GM13976 (cell line): ENCODE measurements around the gene EPB41L3.

Experiments used
- DNase-seq: peaks from one replicate; pipeline ENCODE4 v3.0.0; 2012; ENCODE audit warnings: low spot score
- in situ Hi-C: fragments of 300-500 bp; cut with MboI; formaldehyde crosslinking; loops from one replicate; pipeline ENCODE4 v1.12.0; 2022; ENCODE audit warnings: low sequenced_read_pairs, mixed read lengths, inconsistent platforms; ENCODE audit not compliant: unreplicated experiment
- TF ChIP-seq, protein P1 (sequence below): IDR thresholded peaks from 2 replicates; pipeline ENCODE4 v1.5.1; 2012; ENCODE audit warnings: borderline replicate concordance, mild to moderate bottlenecking; ENCODE audit not compliant: insufficient read depth; ENCODE audit errors: extremely low read depth, missing control alignments, control extremely low read depth

EPB41L3 gene

DNA sequence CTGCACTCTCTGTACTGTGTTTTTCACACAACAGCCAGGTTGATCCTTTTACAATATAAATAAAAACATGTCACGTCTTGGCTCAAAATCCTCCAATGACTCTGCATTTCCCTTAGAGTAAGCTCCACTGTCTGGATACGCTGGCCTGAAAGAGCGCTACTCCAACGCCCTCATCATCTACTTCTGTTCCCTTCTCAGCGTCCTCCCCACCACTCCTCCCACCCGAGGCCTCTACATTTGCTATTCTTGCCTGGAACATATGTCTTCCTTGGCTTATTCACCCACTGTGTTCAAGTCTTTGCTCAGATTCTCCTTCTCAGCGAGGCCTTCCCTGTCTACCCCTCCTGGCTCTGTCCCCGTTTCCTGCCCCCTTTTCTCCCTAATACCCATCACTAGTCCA, 37.6 kb downstream of the EPB41L3 start:
- DNase-seq: no peak
- TF ChIP-seq, protein P1, sequence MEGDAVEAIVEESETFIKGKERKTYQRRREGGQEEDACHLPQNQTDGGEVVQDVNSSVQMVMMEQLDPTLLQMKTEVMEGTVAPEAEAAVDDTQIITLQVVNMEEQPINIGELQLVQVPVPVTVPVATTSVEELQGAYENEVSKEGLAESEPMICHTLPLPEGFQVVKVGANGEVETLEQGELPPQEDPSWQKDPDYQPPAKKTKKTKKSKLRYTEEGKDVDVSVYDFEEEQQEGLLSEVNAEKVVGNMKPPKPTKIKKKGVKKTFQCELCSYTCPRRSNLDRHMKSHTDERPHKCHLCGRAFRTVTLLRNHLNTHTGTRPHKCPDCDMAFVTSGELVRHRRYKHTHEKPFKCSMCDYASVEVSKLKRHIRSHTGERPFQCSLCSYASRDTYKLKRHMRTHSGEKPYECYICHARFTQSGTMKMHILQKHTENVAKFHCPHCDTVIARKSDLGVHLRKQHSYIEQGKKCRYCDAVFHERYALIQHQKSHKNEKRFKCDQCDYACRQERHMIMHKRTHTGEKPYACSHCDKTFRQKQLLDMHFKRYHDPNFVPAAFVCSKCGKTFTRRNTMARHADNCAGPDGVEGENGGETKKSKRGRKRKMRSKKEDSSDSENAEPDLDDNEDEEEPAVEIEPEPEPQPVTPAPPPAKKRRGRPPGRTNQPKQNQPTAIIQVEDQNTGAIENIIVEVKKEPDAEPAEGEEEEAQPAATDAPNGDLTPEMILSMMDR: no peak
- in situ Hi-C loops: no loop called here

DNA sequence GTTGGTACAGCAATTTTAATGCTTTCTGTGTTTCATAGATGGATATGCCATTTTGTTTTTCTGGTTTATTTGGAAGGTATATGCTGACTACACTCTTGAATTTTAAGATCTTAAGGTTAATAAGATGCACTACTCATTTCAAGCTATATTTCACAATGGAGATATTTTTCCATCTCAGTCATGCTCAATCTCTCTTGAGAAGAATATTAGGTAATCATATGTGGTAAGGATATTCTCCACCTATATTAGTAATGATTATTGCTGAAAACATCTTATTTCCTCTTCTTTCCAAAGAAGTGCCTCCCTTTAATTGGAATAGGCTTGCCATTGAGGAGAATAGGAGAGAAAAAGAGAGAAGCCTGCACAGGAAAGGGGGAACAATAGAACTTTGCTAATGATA, 40.1 kb downstream of the EPB41L3 start:
- in situ Hi-C loops: no loop called here
- TF ChIP-seq, protein P1: no peak
- no peak for DNase-seq

DNA sequence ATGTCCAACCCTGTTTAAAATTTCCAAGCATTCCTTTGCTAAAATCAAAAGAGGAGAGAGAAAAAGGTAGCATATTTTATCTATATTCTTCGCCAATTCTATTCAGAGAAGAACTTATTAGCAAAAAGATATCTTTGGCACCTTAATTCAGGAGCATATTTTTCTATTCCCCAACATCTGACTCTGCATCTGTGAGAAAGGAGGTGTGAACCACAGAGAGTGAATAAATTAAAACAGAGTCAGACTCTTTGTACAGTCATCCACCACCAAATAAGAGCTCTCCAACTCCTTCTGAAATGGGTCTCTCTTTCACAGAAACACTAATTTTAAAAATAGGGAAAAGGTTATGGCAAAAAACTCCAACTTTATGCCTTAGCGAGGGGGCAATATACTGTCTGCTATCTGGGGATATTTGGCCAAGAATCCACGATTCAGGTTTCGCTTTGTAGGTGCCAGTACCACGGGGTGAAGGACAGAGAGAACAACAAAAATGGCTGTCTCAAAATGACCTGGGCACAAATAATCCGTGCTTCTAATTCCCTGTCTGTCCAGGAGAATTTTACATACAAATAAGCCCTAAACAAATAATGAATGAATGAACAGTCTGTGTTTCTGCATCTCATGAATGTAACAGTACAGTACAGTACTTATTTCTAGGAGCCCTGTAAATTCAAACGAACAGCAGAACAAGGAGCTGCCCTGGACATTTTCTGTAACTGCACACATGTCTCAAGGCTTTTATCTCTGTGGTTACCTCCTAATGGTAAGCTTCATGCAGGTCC, 43.4 kb downstream of the EPB41L3 start:
- TF ChIP-seq, protein P1: no peak
- no peak for DNase-seq
- in situ Hi-C loops: no loop called here

DNA sequence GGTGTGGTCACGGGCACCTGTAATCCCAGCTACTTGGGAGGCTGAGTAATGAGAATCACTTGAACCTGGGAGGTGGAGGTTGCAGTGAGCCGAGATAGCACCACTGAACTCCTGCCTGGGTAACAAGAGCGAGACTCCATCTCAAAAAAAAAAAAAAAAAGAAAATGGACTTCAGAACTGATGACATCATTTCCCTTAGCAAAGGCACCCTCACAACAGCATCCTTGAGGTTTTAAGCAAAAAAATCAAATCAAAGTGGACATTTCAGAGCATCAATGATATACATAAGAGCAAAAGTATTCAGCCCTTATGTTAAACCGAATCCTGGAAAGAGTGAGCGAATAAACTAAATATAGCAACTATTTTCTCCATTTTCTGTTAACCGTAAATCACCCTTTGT, 45.3 kb downstream of the EPB41L3 start:
- no peak for DNase-seq
- in situ Hi-C loops: no loop called here
- TF ChIP-seq, protein P1: no peak

DNA sequence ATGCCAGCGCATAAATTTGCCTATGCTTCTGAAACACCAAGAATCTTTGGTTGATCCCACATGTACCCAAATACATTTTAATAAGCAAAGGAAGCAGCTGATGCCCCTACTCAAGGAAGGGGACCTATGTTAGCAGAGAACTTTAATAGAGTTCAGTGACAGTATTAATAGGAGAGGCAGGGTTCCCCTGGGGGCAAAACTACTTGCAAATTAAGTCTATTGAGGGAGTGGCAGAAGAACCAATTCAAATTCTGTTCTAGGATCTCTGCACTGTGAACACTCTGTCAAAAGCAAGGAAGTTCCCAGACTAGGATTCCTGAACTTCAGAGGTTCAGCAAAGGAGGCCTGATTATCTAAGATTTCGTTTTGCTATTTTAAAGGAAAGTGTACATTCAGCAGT, 47.5 kb downstream of the EPB41L3 start:
- in situ Hi-C loops: no loop called here
- no peak for DNase-seq
- TF ChIP-seq, protein P1: no peak

DNA sequence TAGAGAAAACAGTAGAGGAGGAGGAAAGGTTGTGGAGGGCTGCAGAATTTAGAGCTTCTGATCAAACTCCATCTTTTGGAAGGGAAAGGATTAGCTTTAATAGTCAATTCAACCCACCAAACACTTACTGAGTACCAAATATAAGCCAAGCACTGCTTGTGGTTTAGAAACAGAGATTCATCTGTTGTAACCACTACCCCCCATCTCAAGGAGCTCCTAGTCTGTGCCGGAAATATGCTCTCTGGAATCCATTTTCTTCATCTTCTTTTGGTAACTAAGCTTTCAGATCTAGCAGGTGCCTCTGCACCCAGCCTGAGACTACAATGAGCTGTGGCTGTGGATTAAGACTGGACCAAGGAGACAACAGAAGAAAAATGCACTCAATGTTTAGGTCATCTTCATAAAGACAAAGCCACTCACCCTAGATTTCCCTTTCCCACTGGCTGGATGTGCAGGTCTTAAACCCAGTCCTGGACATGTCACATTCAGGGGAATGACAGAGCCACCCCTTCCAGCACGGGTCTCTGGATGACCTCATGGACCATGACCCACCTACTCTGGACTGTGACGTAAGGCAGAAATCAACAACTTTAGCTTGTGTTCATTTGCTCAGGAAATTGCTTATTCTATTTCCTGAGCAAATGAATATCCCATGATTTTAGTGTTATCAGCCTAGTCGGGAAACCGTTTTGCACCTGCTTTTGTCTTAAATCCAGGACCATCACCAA, 52.9 kb downstream of the EPB41L3 start:
- TF ChIP-seq, protein P1: no peak
- no peak for DNase-seq
- in situ Hi-C loops: no loop called here
